Measurements from ENCODE around the gene FHAD1. TPM values are rescaled to one million over a fixed set of nuclear protein-coding genes. Genes with fewer than 3 reads are reported as not detected.
A peak's percentile ranks its signal among the peaks of the same experiment; 100 is the strongest.

Gene FHAD1
- total RNA-seq, 6 donors from 2014 or later = 2.0 to 45.8 (median 12.5) TPM

DNA sequence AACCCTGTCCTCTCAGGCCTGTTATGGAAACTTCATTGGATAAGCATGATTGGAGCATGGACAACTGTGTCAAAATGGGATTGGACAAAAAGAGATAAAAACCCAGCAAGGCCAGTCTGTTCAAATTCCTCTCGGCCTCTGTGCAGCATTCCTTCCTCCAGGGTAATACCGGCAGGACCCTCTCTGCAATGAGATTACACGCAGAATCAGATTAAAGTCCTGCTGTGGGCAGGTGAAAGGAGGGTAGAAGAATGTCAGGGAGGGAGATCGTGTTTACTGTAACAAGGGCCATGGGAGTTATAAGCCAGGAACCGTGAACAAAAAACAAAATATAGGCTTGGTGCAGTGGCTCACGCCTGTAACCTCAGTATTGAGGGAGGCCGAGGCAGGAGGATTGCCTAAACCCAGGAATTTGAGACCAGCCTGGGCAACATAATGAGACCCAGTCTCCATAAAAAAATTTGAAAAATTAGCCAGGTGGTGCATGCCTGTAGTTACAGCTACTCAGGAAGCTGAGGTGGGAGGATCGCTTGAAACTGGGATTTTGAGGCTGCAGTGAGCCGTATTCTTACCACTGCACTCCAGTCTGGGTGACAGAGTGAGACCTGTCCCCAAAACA, 157.0 kb downstream of the FHAD1 start:
- Histone ChIP-seq H3K4me3 (no peak overlapping the region), H3K4me1 (peaks cover 2 to 5% (median 4%) of the 10 kb centered on the region in 4 donors), H3K27me3 (no peaks in the 10 kb centered on the region), H3K27ac (no peak overlapping the region), H3K9me3 (peaks cover 0 to 8% (median 2%) of the 10 kb centered on the region in 4 donors), H3K36me3 (no peaks in the 10 kb centered on the region)
- TF ChIP-seq, protein P1, sequence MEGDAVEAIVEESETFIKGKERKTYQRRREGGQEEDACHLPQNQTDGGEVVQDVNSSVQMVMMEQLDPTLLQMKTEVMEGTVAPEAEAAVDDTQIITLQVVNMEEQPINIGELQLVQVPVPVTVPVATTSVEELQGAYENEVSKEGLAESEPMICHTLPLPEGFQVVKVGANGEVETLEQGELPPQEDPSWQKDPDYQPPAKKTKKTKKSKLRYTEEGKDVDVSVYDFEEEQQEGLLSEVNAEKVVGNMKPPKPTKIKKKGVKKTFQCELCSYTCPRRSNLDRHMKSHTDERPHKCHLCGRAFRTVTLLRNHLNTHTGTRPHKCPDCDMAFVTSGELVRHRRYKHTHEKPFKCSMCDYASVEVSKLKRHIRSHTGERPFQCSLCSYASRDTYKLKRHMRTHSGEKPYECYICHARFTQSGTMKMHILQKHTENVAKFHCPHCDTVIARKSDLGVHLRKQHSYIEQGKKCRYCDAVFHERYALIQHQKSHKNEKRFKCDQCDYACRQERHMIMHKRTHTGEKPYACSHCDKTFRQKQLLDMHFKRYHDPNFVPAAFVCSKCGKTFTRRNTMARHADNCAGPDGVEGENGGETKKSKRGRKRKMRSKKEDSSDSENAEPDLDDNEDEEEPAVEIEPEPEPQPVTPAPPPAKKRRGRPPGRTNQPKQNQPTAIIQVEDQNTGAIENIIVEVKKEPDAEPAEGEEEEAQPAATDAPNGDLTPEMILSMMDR (IDR thresholded peaks at IDR 0.05) = no peak
- no peak for TF ChIP-seq POLR2AphosphoS5 (IDR thresholded peaks at IDR 0.05)
- no peak for TF ChIP-seq EP300 (IDR thresholded peaks at IDR 0.05)
- TF ChIP-seq POLR2A (IDR thresholded peaks at IDR 0.05) = no peak
- DNase-seq (no peak), ATAC-seq (ENCODE audit: low FRiP score in 2 of 2) (no peak)
- 87 to 95% methylated on average over 9 of the region's 9 CpGs for WGBS, 2 donors

DNA sequence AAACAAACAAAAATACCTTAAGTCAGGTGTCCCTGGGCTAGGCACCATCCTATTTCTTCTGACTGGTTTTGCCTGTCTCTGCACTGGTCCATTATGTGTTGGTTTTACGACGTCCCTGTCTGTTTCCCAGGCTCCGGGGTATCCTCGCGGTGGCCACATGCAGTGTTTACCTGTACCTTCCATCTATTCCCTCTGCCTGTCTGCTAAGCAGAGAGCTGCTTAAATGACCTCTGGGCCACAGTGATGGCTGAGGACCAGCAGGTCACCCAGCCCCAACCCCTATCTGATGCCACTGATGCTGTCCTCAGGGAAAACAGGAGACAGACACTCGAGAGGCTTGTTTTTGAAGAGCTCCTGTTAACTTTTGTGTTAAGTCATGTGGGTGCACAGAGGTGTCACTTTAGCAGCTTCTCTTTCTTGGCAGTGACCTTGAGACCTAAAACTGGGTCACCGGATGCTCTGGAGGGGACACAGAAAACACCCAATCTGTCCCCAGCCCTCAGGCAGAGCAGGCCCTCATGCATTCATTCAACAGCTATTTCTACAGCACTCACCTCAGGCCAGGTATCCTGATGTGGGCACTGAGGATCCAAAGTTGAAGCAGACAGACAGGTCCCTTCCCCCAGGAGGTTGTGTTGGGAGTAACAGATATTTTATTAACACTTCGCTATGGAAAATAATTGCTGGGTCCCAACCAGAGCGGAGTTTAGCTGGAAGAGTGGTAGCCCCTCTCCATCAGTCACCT, 158.3 kb downstream of the FHAD1 start:
- no peak for ATAC-seq (ENCODE audit: low FRiP score in 2 of 2)
- H3K4me3 ChIP-seq = no peak overlapping the region
- WGBS, 2 donors = 83 to 88% methylated on average over 8 to 9 of the region's 9 CpGs

DNA sequence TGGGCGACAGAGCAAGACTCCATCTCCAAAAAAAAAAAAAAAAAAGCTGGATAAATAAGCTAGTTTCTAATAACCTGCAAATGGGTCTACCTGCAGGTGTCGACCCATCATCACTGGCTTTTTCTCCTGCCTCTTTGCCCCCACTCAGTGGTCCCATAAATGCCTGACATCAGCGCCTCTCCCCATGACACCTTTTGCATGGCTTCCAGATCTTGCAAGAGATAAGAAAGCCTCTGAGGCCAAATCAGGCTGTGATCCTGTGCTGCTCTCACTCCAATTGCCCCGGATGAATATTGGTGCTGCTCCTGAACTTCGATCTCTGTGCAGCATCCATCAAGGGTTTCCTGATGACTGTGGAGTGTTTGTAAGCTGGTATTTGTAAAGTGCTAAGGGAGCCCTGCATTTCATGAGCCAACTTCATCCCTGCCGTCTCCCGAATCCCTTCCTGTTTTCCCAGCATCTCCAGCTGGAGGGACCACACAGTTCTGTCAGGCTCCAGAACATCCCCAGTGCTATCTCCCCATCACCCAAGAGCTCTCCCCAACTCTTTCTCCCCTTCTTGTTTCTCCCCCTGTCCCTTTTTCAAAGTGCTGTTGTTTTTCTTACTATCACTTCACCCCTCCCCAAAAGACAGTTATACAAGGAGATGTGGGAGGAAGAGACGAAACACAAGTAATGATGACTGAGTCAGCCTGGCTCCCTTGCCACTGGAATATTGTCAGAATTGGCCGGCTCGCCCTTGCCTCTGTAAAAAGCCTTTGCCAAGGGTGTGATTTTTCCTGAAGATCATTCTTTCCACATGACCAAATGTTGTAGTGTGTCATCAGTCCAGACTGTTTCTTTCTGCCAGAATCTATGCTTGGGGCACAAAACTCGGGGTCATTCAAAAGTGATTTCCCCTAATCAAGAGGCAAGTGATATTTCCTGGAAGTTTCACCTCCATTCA, 159.9 kb downstream of the FHAD1 start:
- no peak for DNase-seq
- no peaks in the 10 kb centered on the region for H3K9me3 ChIP-seq
- no peaks in the 10 kb centered on the region for H3K36me3 ChIP-seq
- no peak overlapping the region for H3K27ac ChIP-seq
- H3K4me1 ChIP-seq = peaks cover 9 to 28% (median 24%) of the 10 kb centered on the region in 4 donors
- 58 to 65% methylated on average over 11 of the region's 11 CpGs for WGBS, 2 donors
- TF ChIP-seq EP300 (IDR thresholded peaks at IDR 0.05) (no peak), POLR2A (IDR thresholded peaks at IDR 0.05) (no peak), POLR2AphosphoS5 (IDR thresholded peaks at IDR 0.05) (no peak)
- TF ChIP-seq, protein P1 (IDR thresholded peaks at IDR 0.05) = no peak
- no peak overlapping the region for H3K4me3 ChIP-seq
- no peaks in the 10 kb centered on the region for H3K27me3 ChIP-seq
- ATAC-seq (ENCODE audit: low FRiP score in 2 of 2) = peak in 1 of 2 donors; percentile 62

More for the DNA sequence above, 158.3 kb downstream of the FHAD1 start:
- Histone ChIP-seq H3K27ac (no peak overlapping the region), H3K27me3 (no peaks in the 10 kb centered on the region), H3K9me3 (no peaks in the 10 kb centered on the region), H3K4me1 (peaks cover 5 to 12% (median 8%) of the 10 kb centered on the region in 4 donors), H3K36me3 (no peaks in the 10 kb centered on the region)
- TF ChIP-seq, protein P1 (IDR thresholded peaks at IDR 0.05) = no peak
- TF ChIP-seq EP300 (IDR thresholded peaks at IDR 0.05) = no peak
- no peak for TF ChIP-seq POLR2A (IDR thresholded peaks at IDR 0.05)
- TF ChIP-seq POLR2AphosphoS5 (IDR thresholded peaks at IDR 0.05) = no peak
- DNase-seq = no peak

DNA sequence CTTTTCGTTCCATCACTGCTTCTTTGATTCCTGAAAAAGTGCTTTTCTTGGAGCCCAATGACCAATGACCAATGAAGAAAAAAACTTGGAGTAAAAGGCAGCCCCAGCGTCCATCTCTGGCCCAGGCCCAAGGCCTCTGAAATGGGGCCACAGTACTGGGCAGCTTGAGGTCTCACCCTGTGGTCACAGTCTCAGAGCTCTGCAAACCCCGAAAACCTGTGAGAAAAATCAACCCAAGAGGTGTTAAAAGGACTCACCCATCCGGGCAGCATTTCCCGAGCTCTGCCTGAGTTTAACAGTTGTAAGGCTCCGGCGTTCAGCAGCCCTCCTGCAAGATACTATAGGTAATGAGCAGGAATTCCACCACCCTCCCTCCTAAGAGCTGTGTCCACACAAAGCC, 160.6 kb downstream of the FHAD1 start:
- DNase-seq (no peak), ATAC-seq (ENCODE audit: low FRiP score in 2 of 2) (no peak)
- Histone ChIP-seq H3K27me3 (no peaks in the 10 kb centered on the region), H3K4me1 (peaks cover 9 to 35% (median 30%) of the 10 kb centered on the region in 4 donors), H3K4me3 (no peak overlapping the region), H3K9me3 (no peaks in the 10 kb centered on the region), H3K36me3 (no peaks in the 10 kb centered on the region), H3K27ac (no peak overlapping the region)
- WGBS, 2 donors = 76 to 79% methylated on average over 6 to 7 of the region's 7 CpGs
- TF ChIP-seq POLR2AphosphoS5 (IDR thresholded peaks at IDR 0.05) (no peak), POLR2A (IDR thresholded peaks at IDR 0.05) (no peak), EP300 (IDR thresholded peaks at IDR 0.05) (no peak)
- TF ChIP-seq, protein P1 (IDR thresholded peaks at IDR 0.05) = no peak

Measured in upper lobe of left lung (tissue), 6 donors.